Kidney glomerular epithelial cell (primary cell): Measurements from ENCODE around the gene PDPK1.
"Not testable (repeated sequence)": the region's sequence is repeated elsewhere in the genome, so short reads cannot be mapped to it uniquely, and the experiment has no call there.

ENCODE experiments used
- DNase-seq: peaks from one replicate; lab custom pipeline; 2025; lab: John Stamatoyannopoulos, UW

PDPK1 gene

DNA sequence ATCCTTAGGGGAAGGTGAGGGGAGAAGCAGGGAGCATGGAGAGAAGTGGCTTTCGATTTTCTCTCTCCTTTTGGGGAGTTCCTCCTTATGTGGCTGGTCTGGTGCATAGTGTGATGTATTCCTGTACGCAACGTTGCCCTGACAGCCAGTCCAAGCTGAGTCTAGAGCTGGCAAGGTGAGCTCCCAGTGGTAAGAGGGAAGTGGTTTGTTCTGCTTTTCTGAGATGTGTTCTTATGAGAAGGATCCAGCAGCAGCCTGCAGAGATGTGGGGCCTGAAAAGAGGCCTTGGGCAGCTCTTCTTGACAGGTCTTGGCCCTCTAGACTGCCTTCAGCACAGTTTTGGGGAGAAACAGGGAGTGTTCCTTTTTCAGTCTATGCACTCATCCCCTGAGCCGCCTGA, 3.1 kb downstream of the PDPK1 start:
- DNase-seq: not testable (repeated sequence)

DNA sequence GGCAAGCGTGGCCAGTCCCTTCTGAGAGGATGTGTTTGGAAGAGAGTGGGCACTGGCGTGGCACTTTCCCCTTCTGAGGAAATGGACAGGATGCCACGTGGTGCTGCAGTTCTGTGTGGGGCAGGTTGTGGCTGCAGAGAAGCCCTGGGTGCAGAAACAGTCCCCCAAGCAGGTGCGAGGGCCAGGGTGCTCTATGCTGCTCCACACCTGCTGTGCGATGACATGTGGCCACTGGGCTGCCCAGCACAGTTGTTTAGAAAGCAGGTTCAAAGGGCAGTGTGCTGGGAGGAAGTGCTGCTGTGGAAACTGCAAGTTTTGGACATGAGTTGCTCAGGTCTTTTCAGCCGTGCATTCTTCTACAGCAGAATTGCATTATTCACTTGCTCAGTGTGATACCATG, 3.6 kb downstream of the PDPK1 start:
- DNase-seq: not testable (repeated sequence)

DNA sequence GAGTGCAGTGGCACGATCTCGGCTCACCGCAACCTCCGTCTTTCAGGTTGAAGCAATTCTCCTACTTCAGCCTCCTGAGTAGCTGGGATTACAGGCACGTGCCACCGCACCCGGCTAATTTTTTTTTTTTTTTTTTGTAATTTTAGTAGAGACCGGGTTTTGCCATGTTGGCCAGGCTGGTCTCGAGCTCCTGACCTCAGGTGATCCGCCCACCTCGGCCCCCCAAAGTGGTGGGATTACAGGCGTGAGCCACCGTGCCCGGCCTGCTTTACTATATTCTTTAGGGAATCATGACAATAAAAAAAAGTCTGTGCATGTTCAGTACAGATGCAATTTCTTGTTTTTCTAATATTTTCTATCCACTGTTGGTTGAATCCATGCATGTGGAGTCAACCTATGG, 6.0 kb downstream of the PDPK1 start:
- not testable (repeated sequence) for DNase-seq

DNA sequence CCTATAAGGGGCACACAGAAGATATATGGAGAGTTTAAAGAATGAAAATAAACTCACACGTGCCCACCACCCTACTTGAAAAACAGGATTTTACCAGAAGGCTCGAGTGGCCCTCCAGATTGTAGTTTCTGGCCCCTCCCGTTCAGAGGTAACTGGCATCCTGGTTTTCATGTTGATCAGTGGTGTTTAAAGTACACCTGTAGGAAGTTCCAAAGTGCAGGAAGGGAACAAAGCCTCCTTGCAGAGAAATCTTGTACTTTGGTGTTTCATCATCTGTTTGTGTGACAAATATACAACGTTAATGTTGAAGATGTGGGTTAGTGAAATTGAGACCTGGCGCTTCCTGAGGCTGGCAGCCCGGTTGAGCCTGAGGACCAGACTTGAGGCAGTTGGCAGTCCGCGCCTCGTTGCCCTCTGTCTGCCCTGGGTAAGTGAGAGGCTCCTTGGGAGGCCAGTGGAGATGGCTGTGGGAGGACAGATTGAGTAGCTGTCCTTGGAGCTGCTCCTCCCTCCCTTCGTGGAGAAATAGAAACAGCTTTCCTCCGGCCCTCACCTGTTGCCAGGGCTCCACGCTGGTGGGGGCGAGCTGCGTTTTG, 12.6 kb downstream of the PDPK1 start:
- DNase-seq: not testable (repeated sequence)

DNA sequence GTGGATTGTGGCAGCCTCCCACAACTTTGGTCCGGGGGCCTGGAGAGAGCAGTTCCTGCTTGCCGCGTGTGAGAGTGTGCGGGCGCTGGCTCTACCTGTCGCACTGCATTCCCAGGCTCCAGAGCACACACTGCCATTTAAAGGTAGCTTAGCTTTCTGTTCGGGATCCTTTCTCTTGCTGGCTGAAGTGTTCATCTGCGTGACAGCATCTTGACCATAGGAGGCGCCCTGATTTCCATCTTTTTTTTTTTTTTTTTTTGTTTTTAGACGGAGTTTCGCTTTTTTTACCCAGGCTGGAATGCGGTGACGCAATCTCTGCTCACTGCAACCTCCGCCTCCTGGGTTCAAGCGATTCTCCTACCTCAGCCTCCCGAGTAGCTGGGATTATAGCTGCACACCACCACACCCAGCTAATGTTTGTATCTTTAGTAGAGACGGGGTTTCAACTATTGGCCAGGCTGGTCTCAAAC, 13.6 kb downstream of the PDPK1 start:
- peak; percentile 14 for DNase-seq

DNA sequence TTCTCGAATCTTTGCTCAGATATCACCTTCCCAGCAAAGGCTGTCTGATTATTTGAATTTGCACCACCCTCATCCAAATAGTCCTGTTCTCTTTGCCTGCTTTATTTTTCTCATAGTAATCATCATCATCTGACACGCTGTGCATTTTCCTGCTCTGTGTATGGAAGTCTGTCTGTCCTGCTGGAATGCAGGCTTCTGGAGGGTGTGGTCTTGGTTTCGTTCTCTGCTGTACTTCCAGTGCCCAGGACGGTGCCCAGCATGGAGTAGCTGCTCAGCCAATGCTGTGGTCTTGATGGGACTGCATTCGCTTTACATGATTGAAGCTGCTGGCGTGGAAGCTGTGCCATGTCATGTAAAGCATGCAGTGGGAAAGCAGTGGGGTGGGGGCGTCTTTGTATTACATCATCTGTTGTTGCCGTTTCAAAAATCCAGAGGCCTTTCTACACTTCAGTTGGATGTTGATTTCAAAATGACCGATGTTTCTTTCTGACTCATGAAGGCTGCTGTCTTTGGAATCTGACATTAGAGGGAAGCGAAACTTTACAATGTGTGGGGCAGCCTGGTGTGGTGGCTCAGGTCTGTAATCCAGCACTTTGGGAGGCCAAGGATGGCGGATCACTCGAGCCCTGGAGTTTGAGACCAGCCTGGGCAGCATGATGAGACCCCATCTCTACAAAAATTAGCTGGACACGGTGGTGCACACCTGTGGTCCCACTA, 17.0 kb downstream of the PDPK1 start:
- not testable (repeated sequence) for DNase-seq

DNA sequence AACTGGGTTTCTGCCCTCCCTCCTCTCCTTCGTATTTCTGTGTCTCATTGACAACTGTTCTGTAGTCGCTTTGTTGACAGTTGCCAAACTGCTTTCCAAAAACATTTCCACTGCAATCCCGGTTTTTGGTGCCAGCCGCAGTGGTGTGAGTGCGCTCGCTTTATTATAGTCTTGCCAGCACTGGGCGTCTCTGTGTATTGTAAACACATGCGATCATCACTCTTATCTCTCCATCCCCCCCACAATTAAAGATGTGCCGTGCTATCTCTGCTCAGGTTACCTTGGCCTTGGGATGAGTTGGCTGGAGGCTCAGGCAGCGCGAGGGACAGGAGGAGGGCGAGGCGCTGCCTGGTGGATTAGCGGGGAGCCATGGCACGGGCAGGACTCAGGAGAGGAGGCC, 19.3 kb downstream of the PDPK1 start:
- DNase-seq: not testable (repeated sequence)

DNA sequence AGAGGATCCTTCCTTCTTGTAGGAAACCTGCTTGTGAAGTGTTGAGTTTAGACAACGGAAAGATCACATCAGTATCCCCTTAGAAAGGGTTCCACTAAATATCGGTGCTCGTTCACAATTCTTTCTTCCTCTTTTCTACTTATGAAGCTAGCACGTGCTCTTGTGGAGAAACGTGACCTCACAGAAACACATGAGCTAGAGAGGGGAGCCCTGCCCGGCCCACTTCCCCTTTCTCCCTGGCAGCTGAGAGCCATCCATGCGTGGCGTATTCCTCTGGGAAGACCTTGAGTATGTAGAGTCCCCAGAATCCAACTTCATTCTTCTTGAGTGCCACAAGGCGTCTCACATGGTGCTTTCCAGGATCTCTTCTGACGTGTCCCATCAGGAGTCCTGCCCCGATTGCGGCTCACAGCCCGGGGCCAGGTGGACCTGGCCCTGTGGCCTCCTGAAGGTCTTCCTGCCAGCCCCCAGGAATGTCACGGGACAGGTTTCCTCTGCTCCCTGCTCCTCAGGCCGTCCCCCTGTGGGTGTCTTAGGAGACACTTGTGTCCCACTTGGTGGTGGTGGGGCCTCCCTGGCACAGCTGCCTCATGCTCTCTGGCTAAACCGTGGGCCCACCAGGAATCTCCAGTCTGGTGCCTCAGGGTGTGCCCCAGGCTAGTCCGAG, 22.4 kb downstream of the PDPK1 start:
- not testable (repeated sequence) for DNase-seq

DNA sequence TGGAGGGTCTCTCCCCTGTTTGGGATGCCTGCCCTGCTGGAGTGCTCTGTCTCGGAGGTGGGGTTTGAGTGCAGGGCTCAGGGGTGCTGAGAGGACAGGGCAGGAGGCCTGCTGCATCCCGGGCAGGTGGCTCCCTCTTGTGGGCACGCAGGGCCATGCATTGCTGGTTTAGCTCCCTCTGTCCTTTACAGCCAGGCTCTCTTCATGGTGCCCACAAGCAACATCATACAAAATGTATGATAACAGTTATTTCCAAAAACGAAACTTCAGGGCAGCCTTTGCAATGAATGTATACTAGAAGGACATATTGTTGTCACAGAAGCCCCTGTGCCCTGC, 22.9 kb downstream of the PDPK1 start:
- DNase-seq: not testable (repeated sequence)

DNA sequence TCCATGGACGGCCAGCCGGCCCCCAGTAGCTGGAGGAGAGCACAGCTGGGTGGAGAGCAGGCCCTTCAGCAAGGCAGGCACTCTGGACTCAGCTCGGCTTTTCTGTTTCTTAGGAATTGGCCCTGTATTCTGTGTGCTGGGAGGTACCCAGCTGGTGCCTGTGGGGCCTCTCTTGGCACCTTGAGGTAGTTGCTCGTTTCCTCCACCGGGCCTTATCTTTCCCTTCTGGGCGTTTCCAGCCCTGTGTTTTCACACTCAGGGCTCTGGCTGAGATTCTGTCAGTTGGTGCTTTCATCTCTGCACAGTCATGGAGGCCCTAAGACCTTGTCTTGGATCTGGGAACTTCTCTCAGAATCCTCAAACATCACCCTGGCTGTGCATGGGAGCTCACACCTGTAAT, 29.7 kb downstream of the PDPK1 start:
- not testable (repeated sequence) for DNase-seq

DNA sequence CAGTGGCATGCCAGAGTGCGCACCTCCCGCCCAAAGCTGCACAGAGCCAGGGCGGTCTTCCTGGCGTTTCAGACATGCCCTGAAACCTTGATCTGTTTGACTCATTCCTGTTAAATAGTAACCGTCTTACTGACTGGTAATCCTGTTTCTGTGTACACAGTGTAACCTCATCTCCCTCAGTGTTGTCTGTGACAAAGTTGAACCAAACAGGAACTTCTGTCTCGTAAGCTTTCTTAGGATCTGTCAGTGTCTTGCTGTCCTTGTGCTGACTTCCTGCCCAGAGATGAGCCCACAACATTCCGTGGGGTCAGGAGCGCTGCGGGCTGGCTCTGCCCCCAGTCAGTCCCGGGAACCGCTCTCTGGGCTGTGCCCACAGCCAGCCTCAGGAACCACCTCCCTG, 30.8 kb downstream of the PDPK1 start:
- not testable (repeated sequence) for DNase-seq

DNA sequence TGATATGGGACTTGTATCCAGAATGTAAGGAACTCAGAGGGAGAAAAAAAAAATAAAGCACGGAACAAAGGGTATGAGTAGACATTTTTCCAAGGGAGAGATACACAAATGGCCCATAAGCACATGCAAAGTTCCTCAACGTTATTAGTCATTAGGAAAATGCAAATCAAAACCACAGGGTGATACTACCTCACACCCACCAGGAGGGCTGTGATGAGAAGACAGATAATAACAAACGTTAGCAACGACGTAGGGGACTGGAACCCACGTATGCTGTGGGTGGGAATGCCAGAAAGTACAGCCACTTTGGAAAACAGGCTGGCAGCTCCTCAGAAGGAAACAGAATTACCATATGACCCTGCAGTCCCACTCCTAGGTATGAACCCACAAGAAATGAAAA, 34.9 kb downstream of the PDPK1 start:
- DNase-seq: not testable (repeated sequence)

DNA sequence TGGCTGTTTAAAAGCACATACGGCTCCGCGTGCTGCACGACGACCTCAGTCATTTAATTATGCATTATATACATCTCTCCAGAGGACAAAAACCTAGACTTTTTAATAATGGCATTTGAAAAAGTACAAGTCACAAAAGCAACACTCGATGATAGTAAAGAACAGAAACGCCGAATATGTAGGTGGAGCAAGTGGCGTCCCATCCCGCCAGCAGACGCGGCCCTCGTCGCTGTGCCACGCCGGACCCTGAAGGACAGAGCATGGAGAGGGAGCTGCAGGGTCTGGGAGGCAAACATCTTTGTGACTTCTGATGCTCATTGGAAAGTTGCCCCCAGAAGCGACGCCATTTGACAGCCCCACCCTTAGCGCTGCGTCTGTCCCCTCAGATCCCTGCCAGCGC, 38.0 kb downstream of the PDPK1 start:
- DNase-seq: not testable (repeated sequence)

DNA sequence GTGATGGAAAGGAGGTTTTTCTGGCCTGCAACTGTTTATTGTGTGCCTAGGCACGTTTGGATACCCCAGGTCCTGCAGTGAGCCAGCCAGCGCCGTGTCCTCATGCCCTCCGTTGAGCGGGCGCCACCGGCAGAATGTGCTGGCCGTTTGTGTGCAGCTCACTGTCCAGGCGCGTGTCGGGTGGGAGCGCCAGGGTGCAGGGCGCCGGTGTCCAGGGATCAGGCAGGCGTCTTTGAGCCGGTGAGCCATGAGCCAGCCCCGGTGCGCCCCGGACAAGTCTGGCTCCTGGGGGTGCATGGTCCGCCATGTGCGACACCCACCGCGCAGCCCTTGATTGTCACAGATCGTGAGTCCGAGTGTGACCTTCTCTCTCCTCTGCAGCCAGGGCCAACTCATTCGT, 39.2 kb downstream of the PDPK1 start:
- DNase-seq: not testable (repeated sequence)

DNA sequence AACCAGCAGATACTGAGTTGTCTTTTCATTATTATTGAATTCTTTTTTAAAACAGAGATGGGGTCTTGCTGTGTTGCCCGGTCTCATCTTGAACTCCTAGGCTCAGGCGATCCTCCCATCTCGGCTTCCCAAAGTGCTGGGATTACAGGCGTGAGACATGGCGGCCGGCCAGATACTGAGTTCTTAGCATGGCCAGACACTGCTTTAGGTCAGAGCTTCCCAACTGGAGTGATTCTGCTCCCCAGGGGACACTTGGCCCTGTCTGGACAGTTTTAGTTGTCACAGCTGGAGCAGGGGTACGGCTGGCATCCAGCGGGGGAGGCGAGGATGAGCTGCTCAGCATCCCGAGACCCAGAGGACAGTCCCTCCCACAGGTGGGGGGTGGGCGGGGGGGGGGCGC, 41.1 kb downstream of the PDPK1 start:
- DNase-seq: not testable (repeated sequence)

DNA sequence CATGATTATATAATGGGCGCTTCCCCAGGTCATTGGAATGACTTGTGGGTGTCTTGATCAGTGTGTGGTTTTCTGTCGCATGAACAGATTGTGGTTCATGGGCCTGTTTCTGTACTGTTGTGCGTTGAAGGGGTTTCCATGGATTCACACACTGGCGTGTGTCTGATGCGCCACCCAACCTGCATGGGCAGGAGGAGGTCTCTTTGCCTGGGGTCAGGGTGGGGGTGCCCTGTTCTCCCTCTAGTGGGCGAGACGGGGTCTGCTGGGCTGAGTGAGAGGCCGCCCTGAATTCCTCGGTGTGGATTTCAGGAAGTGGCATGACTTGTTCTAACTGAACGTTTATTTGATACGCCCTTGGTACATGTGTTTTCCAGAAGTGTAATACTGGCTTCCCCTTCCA, 42.3 kb downstream of the PDPK1 start:
- DNase-seq: not testable (repeated sequence)

DNA sequence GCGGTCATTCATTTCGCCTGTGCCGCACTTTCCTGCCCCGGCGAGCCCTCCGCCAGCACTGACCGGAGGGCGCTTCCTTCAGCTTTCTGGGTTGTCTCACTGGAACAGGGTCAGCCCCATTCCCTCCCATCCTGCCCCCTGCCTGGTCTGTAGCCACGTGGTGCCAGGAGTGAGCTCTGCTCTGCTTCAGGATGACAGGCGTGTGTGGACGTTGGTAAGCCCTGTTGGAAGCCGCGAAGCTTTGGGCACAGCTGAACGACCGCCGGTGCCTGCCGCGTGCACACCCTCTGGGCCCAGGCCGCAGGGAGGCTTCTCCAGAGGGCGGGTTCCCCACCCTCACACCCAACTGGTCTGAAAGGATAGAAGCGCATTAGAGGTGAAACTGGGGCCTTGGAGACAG, 43.0 kb downstream of the PDPK1 start:
- DNase-seq: not testable (repeated sequence)

DNA sequence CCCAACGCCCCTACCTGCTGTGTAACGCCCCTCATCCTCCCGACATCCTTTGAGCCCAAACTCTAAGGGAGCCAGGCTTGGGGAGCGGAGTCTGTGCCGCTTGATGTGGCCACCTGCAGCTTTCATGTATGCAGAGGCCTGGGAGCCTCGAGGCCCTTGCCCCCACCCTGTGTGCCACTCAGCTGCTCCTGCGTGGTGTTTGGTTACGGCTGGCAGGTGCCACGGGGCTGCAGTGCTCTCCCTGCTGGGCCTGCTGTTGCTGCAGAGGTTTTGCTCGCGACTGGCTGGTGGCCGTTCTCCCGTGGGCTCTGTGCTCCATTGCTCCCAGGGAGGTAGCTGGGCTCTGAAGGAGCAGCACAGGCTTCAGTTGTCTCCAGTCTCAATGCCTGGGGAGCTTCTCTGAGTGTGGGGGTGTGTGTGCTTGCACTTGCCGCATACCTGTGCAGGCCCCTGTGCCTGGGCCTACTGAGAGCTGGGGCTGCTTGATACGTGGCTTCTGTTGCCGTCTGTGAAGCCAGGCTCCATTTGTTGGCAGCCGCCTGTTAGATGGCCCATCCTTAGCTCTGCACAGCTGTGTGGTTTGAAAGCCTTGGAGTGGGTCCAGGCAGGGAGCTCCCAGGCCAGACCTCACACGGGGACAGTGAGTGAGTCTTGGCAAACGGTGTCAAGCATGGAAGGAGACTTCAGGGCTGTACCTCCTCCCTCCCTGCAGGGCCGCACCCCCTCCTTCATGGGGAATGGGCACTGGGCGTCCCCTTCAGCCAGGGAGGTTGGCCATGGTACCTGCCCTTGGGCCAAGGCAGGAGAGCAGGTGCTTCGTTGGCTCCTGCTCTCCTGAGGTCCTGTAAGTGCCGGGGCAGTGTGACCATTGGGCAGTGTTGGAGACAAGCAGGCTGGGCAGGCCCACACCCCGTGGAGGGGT, 47.2 kb downstream of the PDPK1 start:
- no peak for DNase-seq

DNA sequence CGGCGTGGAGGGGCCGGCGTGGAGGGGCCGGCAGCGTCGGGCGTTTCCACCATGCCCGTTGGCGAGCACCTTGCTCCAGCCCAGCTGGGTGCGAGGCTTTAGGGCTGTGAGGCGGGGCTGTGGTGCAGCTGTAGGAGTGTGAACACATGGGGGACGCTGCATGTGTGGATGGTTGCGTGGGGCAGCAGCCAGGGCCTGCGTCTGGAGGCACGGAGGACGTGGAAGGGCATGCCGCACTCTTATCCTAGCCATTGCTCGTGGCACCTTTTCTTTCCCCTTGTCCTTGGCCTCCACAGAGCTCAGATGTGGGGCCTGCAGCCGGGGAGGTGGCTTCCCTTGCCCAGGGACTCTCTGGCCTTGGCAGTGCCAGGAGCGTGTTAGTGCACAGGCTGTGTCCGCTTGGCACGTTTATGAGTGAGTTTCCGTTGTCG, 47.8 kb downstream of the PDPK1 start:
- no peak for DNase-seq

DNA sequence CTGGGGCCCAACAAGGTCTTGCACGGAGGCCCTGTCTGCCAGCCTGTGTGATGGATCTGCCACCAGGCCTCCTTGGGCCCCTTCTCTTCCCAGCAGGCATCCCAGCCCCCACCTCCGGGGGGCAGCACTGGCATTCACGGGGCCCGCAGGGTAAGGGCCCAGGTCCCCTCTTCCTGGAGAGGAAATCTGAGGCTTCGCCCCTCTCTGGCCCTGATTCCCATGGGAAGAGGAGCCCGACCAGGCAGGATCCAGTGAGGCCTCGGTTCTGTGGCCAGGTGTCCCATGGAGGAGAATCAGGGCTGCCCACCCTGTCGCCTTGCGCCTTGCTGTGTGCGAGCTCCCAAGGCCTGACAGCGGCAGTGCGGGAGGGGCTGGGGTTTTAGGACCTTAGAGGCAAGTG, 48.4 kb downstream of the PDPK1 start:
- DNase-seq: no peak

DNA sequence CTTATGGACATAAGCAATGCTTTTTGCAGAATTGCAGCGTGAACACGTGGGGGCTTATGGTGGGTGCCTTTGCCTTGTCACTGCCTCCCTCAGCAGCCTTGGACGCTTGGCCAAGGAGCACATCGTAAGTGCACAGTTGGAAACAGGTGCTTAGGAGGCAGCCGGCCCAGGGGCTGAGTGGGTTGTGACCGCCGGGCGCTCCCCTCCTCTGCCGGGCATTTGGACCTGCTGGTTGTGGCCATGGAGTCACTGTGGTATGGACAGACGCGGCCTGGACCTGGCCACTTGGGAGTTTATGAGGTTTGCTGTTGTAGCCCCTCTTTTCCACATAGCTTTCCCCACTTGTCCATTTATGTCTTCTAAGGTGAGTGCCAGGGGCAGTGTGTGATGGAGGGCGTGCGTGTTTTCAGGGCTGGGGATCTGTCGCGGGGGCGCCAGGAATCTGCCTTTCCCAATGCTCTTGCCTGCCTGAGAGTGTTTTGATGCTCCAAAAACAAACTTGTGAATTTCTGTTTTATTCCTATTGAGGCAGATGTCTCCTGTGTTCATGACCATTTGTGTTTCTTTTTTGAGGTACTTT, 49.2 kb downstream of the PDPK1 start:
- no peak for DNase-seq
